Measurements from ENCODE around the gene FLRT1.

FLRT1 gene

DNA sequence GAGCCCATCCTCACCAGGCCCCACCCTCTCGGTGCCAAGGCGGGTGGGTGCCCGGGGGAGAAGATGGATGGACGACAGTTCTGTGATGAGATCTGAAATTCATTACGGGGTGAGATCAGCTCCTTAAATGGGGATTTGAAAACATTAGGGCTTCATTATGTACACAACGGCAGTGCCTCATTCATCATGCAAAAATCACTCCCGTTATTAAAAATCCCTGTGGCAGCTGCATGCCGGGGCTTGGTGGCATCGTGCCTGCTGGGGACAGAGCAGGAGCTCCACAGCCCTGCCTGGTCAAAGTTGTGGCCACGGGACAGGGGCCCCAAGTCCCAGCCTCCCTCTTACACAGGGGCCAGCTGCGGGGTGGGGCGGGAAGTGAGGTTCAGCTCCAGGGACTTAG is 29.3 kb upstream of the FLRT1 start:
- DNase-seq (ENCODE audit: low spot score): no peak

DNA sequence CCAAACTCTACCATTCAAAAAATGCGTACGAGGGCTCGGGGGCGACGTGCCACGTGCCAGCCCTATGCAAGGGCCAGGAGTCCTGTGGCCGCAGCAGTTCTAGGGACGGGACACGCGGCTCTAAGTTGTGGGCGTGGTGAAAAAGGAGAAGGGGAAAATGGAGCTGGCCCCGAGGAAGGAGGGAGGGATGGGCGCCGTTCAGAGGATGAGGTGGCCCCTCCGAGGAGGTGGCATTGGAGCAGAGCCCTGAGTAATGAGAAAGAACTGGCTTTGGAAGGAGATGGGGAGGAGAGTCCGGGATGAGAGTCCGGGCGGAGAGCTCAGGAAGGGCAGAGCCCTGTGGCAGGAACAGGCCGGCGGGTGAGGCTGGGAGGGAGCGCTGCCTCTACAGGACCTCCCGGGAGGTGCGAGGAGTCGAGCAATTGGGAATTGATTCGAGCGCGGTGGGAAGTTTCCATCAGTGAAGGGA is 28.5 kb upstream of the FLRT1 start:
- DNase-seq (ENCODE audit: low spot score): no peak

DNA sequence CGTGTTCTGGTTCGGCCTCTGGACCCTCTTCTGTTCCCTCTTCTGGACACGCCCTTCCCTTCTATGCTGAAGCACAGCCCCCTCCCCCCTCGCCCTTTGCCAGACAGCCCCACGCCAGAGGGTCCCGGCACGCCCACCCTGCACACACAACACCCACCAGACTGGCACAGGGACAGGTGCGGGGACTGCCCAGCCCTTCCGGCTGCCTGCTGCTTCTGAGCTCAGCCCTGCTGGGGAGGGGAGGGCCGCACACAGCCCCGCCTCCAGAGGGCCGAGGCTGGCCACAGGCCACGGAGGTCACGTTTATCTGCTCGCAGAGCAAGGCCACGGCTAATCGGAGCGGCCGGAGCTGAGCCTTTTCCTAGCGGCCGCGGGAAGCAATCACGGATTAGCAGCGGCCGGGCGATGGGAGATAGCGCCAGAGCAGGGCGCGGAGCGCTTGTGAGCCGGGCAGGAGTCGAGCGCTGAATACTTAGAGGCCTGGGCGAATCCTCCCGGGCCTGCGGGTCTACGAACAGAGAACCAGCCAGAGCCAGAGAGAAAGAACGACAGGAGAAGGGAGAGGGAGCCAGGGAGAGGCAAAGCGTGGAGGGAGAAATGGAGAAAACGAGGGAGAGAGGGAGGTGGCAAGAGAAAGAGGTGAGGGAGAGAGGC is 28.0 kb upstream of the FLRT1 start:
- DNase-seq (ENCODE audit: low spot score): no peak

DNA sequence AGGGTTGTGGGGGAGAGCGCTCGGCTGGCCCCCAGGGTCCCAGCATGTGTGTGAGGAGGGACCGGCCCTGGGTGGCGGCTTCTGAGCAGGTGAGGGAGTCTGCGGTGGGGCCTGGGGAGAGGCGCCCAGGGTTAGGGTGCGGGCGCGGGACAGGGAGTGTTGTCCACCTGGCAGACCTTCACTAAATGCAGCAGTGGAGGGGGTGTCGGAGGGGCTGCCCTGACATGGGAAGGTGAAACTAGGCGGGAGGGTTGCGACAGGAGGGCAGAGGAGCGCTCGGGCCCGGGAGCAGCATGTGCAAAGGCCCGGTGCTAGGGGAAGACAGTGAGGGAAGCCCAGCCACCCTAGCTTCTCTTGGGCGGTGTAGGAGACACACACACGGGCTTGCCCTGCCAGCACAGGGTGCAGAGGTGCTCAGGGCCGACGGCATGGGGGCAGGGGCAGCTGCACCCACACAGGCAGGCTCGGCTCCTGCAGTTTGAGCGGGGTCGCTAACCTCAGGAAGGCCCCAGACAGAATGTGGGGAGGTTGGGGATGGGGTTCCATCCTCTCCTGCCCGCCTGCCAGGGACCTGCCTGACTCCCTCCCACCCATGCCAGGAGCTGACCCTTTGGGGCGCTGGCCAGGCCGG is 27.3 kb upstream of the FLRT1 start:
- DNase-seq (ENCODE audit: low spot score): no peak

DNA sequence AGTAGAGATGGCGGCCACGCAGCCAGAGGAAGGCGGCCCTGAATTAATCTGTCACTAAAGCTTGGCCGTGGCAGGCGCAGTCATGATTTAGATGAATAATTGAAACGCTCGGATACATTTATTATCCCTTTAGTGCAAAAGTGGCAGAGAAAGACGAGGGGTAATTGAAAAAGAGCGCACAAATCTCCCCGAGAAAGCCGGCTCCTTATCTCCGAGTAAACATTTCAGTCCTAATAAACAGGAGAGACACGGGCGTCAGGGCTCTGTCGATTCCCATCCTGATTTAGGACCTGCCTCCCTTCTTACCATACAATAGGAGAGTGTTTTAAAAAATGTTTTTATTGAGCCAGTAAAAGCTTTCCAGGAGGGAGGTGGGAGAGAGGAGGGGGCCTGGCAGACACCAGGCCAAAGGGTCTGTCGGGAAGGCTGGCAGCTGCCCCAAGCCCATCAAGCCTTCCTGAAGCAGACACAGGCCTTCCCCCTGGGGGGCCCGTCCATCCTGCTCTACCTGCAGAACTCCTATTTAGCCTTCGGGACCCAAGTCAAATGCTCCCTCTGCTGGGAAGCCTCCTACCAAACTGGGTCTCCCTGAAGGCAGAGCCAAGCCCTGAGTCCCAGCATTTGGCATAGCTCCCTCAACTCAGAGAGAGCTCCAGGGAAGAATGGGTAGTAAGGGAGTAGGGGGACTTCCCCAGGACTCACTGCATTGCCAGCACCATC is 26.7 kb upstream of the FLRT1 start:
- no peak for DNase-seq (ENCODE audit: low spot score)

DNA sequence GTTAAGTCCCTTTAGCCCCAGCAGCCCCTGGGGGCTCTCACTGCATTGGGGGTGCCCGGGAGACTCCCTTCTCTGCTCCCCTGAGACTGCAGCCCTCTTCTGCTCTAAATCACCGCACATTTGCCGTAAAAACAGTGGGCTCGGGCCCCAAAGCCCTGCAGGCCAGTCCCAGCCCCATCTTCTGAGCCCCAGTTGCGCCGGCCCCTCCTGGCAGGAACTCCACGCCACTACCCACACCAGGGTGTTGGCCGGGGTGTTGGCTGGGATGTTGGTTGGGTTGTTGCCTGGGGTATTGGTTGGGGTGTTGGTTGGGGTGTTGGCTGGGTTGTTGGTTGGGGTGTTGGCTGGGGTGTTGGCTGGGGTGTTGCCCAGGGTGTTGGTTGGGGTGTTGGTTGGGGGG is 26.0 kb upstream of the FLRT1 start:
- DNase-seq (ENCODE audit: low spot score): no peak

DNA sequence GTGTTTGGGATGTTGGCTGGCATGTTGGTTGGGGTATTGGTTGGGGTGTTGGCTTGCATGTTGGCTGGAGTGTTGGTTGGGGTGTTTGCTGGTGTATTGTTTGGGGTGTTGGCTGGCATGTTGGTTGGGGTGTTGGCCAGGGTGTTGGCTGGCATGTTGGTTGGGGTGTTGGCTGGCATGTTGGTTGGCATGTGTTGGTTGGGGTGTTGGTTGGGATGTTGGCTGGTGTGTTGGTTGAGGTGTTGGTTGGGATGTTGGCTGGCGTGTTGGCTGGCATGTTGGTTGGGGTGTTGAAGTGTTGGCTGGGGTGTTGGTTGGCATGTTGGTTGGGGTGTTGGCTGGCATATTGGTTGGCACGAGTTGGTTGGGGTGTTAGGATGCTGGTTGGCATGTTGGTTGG is 24.9 kb upstream of the FLRT1 start:
- DNase-seq (ENCODE audit: low spot score): no peak

DNA sequence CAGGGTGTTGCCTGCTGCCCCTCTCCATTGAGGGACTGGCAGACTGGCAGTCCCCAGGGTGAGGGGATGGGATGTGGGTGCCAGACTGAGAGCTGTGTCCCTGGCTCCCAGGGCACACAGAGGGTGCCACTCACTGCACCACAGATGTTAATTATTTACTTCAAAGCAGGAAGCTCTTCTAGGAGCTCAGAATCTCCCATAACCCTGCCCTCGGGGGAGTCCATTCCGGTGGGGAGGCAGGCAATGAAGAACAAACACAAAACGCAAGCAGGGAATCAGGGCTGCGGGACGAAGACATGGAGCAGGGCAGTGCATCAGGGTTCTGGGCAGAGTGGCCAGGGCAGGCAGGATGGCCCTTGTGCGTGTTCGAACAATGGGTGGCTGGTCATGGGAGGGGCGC is 24.4 kb upstream of the FLRT1 start:
- no peak for DNase-seq (ENCODE audit: low spot score)

DNA sequence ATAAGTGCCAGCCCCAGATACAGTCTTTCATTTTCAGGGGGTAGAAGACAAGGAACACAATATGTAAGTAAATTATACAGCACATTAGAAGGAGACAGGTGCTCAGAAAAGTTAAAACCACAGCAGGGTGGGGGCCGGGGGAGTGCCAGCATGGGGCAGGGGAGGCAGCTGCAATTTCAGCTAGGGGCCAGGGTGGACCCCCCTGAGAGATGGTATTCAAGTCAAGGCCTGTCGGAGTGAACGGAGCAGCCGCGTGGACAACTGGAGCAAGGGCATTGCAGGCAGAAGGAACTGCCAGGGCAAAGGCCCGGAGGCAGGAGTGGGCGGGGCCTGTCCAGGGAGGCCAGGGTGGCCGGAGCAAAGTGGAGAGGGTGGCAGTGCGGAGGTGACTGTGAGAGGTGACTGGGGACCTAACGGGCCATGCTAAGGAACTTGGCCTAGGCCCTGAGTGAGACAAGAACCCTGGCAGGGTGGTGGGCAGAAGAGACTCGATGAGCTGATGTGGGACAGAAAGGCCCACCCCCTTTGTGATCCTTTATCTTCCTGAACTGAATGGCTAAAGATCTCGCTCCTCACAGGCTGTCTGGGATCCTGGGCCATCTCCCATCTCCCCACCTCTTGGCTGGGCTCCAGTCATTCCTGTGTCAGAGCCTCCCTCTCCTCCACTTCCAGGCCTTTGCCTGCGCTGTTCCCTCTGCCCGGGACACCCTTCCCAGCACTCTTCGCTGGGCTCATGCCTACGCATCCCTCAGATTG is 22.4 kb upstream of the FLRT1 start:
- no peak for DNase-seq (ENCODE audit: low spot score)

DNA sequence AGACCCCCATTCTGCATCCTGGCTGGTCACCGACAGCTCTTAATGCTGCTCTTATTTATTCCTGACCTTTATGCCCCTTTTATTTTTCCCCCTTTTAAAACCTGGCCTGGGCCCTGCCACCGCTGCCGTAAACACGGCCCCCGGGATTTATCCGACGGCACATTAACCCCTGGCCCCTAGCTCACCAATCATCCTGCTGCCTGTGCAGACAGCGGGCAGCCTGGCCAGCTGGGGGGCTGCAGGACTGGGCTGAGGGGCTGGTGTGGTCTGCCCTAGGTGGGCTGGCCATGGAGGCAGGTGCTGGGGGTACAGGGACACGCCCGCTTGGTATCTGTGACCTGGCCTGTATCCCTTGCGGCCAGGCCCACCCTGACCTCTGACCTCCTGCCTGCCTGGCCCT is 21.4 kb upstream of the FLRT1 start:
- DNase-seq (ENCODE audit: low spot score): no peak

DNA sequence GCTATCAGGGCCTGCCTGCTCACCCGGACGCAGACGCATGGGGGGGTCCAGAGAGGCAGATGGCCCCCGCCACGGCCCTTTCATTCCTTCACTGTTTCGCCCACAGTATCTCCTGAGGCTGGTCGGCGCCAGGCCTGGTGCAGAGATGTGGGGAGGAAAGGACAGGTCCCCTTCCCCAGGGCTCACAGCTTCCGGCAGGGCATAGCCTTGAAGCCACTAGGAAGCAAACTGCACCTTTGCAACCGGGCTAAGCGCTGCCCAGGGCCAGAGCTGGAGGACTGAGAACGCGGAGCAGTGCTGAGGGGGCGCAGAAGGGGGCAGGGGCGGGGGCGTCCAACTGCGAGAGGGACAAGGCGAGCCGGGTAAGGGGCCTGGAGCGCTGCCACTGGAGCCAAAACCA is 20.2 kb upstream of the FLRT1 start:
- no peak for DNase-seq (ENCODE audit: low spot score)

DNA sequence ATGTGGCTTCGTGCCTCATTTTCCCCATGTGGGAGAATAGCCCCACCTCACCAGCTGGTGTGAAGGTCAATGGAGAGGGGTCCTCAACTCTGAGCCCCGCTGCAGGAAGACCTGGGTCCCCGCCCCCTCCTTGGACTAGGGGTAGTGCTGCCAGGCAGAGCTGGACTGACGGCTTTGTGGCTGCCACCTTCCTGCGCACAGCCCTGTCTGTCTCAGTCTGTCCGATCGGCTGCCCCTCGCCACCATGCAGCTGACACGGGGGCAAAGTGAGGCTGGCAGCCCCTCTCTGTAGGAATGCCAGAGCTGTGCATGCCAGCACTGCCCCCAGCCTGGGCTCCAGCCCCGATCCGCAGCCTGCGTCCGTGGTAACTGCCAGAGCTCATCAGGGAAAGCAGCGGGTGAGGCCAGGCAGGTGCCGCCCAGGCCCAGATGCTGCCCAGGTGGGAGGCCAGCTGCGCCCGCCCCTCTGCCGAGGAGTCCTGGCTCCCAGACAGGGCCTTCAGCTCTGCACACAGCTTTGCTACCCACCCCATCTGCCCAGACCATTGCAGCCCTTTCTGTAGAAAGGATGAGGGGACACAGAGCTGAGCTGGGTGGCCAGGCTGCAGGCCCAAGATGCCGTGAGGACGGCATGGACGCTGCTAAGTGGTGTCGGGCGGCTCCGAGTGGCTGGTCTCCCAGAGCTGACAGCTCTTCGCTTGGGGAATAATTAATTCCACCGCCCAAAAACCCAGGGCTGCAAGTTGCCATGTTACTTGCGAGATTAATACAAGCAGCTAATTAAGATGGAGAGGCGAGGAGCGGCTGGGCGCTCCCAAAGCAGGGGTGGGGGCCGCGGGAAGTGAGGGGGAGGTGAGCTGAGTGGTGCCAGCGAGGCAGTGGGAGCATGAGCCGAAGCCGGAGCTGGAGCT is 19.5 kb upstream of the FLRT1 start:
- no peak for DNase-seq (ENCODE audit: low spot score)

DNA sequence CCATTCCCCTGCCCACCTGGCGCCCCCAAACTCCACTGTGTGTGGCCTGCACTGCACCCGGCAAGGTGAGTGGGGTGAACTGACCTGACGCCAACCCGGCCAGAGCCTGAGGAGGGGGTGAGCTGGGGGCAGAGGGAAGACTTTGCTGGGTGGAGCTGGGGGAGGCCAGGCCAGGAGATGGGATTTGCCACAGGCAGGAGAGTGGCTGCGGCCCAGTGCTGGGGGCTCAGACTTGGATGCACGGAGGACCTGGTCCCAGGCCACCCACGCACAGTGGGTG is 17.8 kb upstream of the FLRT1 start:
- DNase-seq (ENCODE audit: low spot score): no peak

DNA sequence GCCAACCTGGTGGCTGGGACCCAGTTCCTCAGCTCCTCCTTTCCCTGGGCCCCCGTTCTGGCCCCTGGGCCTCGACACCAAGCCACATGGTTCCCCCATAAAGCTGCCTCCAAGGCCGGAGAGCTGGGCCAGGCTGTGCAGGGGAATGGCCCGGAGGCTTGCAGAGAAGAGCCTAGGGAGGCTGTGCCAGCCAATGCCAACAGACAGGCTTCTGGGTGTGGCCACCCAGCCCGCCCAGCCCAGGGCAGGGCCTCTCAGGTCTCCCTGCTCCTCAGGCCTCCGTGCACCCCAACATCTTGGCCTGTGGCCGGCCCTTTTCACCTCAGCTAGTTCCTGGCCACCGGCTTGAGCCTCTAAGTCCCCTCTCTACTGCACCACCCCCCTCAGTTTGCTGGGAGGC is 17.4 kb upstream of the FLRT1 start:
- no peak for DNase-seq (ENCODE audit: low spot score)

DNA sequence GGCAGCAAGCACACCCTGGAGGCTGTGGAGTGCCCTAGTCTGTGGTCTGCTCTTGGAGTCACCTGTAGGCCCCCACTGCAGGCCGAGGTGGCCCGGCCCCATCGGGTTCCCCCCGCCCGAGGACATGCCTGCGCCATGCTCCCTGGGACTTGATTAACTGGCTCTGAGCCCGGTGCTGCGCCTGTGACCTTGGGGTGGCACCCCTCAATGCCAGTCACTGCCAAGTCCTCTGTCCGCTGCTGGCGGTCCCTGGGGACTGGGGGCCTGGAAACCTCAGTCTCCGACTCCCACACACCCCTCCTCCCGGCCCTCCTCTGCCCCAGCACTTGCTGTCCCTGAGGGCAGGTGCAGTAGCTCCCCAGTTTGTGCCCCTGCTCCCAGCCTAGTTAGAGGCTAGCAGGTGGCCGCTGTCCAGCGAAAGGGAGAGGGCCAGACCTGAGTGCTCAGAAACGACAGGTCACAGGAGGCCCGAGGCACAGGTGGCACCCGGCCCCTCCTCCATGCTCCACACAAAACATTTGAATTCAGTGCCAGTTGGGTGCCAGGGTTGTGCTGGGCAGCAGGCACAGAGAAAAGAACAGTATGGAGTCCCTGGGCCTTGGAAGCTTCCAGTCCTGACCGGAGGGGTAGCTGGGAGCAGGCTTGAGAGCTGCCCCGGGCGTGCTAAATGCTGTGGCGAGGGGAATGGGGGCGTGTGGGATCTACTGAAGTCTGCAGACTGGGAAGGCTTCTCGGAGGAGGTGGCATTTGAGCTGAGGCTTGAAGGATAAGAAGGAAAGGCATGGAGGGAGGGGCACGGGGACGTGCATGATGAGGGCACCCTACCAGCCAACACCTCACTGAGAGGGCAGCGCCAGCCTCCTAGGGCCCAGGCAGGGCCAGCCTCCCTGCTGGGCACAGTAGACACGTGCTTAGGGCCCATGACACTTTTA is 16.4 kb upstream of the FLRT1 start:
- DNase-seq (ENCODE audit: low spot score): no peak

DNA sequence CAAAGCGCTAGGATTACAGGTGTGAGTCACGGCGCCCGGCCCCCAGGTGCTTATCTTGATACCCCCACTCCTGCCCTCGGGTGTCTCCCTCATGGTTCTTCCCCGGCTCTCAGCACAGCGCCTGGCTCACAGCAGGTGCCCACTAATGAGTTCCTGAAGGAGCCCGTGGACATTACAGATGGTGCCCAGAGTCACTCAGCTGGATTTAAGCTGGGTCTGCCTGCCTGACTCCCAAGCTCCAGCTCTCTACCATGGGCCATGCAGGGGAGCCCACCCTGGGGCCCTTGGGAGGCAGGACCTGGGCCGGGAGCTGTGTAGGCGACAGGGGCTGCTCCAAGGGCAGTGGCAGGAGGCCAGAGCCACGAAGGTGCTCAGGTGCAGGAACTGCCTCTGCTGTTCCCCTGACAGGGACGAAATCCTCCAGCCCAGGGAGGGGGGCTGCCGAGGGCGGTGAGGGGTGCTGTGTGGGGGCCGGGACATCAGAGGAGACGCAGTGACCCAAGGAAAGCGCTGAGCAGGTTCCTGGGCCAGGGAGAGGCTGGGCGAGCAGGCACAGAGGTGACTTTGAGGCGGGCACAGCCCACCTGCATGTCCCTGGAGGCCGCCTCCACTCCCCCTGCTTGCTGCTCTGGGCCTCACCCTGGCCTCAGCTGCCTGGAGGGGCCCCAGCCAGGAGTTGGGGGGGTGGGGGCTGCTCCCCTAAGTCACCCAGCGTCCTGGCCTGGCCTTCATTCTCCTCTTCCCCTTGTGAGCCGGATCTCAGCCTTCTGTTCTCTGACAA is 14.6 kb upstream of the FLRT1 start:
- no peak for DNase-seq (ENCODE audit: low spot score)

DNA sequence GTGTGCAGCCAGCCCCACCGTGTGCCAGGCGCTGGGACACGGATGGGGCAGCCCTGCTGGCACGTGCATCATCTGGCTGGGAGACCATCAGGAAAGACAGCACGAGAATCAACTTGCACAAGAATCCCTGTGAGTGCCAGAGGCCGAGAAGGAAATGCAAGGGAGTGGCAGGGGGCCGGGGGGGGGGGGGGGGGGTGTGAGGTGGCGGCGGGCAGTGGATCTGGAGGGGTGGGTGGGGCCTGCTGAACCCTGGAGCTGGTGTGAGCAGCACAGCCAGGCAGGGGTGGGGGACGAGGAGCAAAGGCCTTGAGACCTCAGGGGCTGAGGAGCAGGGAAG is 14.0 kb upstream of the FLRT1 start:
- no peak for DNase-seq (ENCODE audit: low spot score)

DNA sequence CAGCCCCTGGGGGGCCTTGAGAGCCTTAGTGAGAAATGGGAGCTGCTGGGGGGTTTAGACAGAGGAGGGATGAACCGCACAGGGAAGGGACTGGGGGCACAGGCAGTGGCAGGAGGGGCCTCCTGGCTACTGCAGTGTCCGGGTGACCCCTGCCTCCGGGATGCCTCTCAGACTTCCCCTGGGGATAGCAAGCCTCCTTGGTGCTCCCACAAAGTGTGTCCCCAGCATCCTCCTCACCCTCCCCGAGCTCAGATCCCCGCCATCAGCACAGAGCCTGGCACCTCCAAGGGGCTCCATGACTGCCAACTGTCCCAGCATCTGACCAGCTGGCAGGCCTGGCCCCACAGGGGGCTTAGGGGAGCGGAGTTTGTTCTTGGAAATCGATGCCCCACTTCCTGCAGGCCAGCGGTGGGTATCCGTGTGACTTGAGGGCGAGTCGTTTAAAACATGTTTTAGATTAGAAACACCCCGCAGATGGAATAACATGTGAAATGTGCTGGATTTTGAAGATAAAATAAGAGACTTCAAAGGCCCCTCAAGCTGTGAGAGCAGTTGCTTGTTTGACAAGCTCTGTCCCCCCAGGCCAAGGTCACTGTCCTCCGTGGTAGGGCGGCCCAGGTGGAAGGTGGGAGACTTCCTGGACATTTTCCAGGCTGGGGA is 13.5 kb upstream of the FLRT1 start:
- DNase-seq (ENCODE audit: low spot score): no peak
